WTC11 (cell line): ENCODE results near the gene TMOD3. TPM values are rescaled to one million over a fixed set of nuclear protein-coding genes. Genes with fewer than 3 reads are reported as not detected.

ENCODE experiments used
- ATAC-seq: fragments of 200-7000 bp; cut with Tn5 transposase; 2 replicates; pipeline ENCODE4 v1.10.0; 2021; ENCODE audit warnings: mild to moderate bottlenecking, moderate library complexity
- CTCF ChIA-PET: fragments of 300-600 bp; sonication (Branson Sonifier 250); formaldehyde crosslinking; loops from one replicate; lab custom pipeline; 2021; ENCODE audit warnings: antibody characterized with exemption; lab: Charles Lee
- POLR2A ChIA-PET: fragments of 350-600 bp; sonication (Branson Sonifier 250); formaldehyde crosslinking; loops from one replicate; lab custom pipeline; 2021; ENCODE audit warnings: antibody characterized with exemption; lab: Charles Lee
- DNase-seq: peaks from one replicate; pipeline ENCODE4 v3.0.0; 2021; ENCODE audit warnings: low spot score
- H3K27ac Mint-ChIP-seq: 2 replicates; pipeline ENCODE4 v1.8.0; 2021; ENCODE audit warnings: mixed read lengths
- H3K27me3 Mint-ChIP-seq: 2 replicates; pipeline ENCODE4 v1.8.0; 2021; ENCODE audit warnings: low read depth, mild to moderate bottlenecking, moderate library complexity, mixed read lengths
- H3K36me3 Mint-ChIP-seq: 2 replicates; pipeline ENCODE4 v1.8.0; 2021; ENCODE audit warnings: mixed read lengths
- H3K4me1 Mint-ChIP-seq: 2 replicates; pipeline ENCODE4 v1.8.0; 2022; ENCODE audit warnings: mixed read lengths
- H3K4me3 Mint-ChIP-seq: 2 replicates; pipeline ENCODE4 v1.8.0; 2021; ENCODE audit warnings: mild to moderate bottlenecking, moderate library complexity, mixed read lengths
- H3K9me3 Mint-ChIP-seq: 2 replicates; pipeline ENCODE4 v1.8.0; 2021; ENCODE audit warnings: mixed read lengths
- CREM ChIP-seq: sonication (generic); formaldehyde crosslinking; IDR thresholded peaks from 2 replicates; pipeline ENCODE4 v1.8.1; 2022; ENCODE audit warnings: mild to moderate bottlenecking, missing genetic modification reagents, moderate library complexity
- E2F5 ChIP-seq: sonication (generic); formaldehyde crosslinking; IDR thresholded peaks from 2 replicates; pipeline ENCODE4 v1.8.1; 2022; ENCODE audit warnings: mild to moderate bottlenecking, moderate library complexity, missing genetic modification reagents
- EMX1 ChIP-seq: fragments of 250-450 bp; sonication (Bioruptor Pico); IDR thresholded peaks from 2 replicates; pipeline ENCODE4 v1.8.0; 2021; ENCODE audit warnings: mild to moderate bottlenecking
- FOXJ3 ChIP-seq: sonication (generic); formaldehyde crosslinking; IDR thresholded peaks from 2 replicates; pipeline ENCODE4 v1.9.0; 2021; ENCODE audit warnings: missing genetic modification reagents, mild to moderate bottlenecking, borderline replicate concordance
- FOXP1 ChIP-seq: sonication (generic); formaldehyde crosslinking; IDR thresholded peaks from 2 replicates; pipeline ENCODE4 v1.8.0; 2022; ENCODE audit warnings: missing genetic modification reagents, mild to moderate bottlenecking, moderate library complexity, borderline replicate concordance
- KAT7 ChIP-seq: sonication (generic); formaldehyde crosslinking; IDR thresholded peaks from 2 replicates; pipeline ENCODE4 v1.8.1; 2023; ENCODE audit warnings: missing genetic modification reagents, mild to moderate bottlenecking, borderline replicate concordance
- MYBL2 ChIP-seq: sonication (generic); formaldehyde crosslinking; IDR thresholded peaks from 2 replicates; pipeline ENCODE4 v1.8.1; 2023; ENCODE audit warnings: mild to moderate bottlenecking, moderate library complexity, missing genetic modification reagents
- NR1H2 ChIP-seq: sonication (generic); formaldehyde crosslinking; IDR thresholded peaks from 2 replicates; pipeline ENCODE4 v1.9.0; 2021; ENCODE audit warnings: mild to moderate bottlenecking, moderate library complexity, missing genetic modification reagents
- NR3C1 ChIP-seq: sonication (generic); formaldehyde crosslinking; conservative IDR thresholded peaks from 2 replicates; pipeline ENCODE4 v1.8.1; 2023; ENCODE audit warnings: low read depth, mild to moderate bottlenecking, missing genetic modification reagents
- TEAD4 ChIP-seq: sonication (generic); formaldehyde crosslinking; IDR thresholded peaks from 2 replicates; pipeline ENCODE4 v1.8.0; 2022; ENCODE audit warnings: mild to moderate bottlenecking, missing genetic modification reagents
- ZNF263 ChIP-seq: sonication (generic); formaldehyde crosslinking; IDR thresholded peaks from 2 replicates; pipeline ENCODE4 v1.8.1; 2022; ENCODE audit warnings: low read depth, mild to moderate bottlenecking, moderate library complexity, missing genetic modification reagents
- ZNF396 ChIP-seq: fragments of 250-450 bp; sonication (Bioruptor Pico); IDR thresholded peaks from 2 replicates; pipeline ENCODE4 v1.8.0; 2021; ENCODE audit warnings: mild to moderate bottlenecking, moderate library complexity, borderline replicate concordance
- ZSCAN18 ChIP-seq: fragments of 250-450 bp; sonication (Bioruptor Pico); IDR thresholded peaks from 2 replicates; pipeline ENCODE4 v2.1.2; 2022; ENCODE audit warnings: mild to moderate bottlenecking, moderate library complexity
- total RNA-seq: library from RNA; stranded (reverse); gene quantifications from 3 replicates; pipeline ENCODE4 v1.2.3, GENCODE V29; 2021
- TF ChIP-seq, protein P1 (sequence below): fragments of 250-450 bp; sonication (Bioruptor Pico); IDR thresholded peaks from 2 replicates; pipeline ENCODE4 v1.9.0; 2021; ENCODE audit warnings: mild to moderate bottlenecking
- TF ChIP-seq, protein P2 (sequence below): sonication (generic); formaldehyde crosslinking; IDR thresholded peaks from 2 replicates; pipeline ENCODE4 v1.8.0; 2022; ENCODE audit warnings: mild to moderate bottlenecking, missing genetic modification reagents
- TF ChIP-seq, protein P3 (sequence below): fragments of 250-450 bp; sonication (Bioruptor Pico); conservative IDR thresholded peaks from 2 replicates; pipeline ENCODE4 v1.9.0; 2021; ENCODE audit warnings: mild to moderate bottlenecking
- TF ChIP-seq, protein P4 (sequence below): fragments of 250-450 bp; sonication (Bioruptor Pico); IDR thresholded peaks from 2 replicates; pipeline ENCODE4 v1.9.0; 2021; ENCODE audit warnings: mild to moderate bottlenecking, borderline replicate concordance

TMOD3 gene
- total RNA-seq, 1 experiment from 2014 or later, result 40.6 TPM

- no peaks in the 10 kb centered on the region for H3K27me3 Mint-ChIP-seq
- H3K4me3 Mint-ChIP-seq, result peak overlapping the region; percentile 94
- TF ChIP-seq E2F5, result no peak
- TF ChIP-seq NR1H2 (CRISPR knock-in tag), result no peak
- TF ChIP-seq KAT7 (CRISPR knock-in tag), result no peak
- TF ChIP-seq EMX1 (CRISPR knock-in tag), result no peak
- TF ChIP-seq CREM (CRISPR knock-in tag), result no peak
- no peak for TF ChIP-seq FOXJ3 (CRISPR knock-in tag)
- TF ChIP-seq TEAD4 (CRISPR knock-in tag), result no peak
- no peak for TF ChIP-seq ZSCAN18 (CRISPR knock-in tag)
- no peak for TF ChIP-seq ZNF396 (CRISPR knock-in tag)
- TF ChIP-seq, protein P1, sequence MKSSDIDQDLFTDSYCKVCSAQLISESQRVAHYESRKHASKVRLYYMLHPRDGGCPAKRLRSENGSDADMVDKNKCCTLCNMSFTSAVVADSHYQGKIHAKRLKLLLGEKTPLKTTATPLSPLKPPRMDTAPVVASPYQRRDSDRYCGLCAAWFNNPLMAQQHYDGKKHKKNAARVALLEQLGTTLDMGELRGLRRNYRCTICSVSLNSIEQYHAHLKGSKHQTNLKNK (CRISPR knock-in tag), result no peak
- TF ChIP-seq, protein P2, sequence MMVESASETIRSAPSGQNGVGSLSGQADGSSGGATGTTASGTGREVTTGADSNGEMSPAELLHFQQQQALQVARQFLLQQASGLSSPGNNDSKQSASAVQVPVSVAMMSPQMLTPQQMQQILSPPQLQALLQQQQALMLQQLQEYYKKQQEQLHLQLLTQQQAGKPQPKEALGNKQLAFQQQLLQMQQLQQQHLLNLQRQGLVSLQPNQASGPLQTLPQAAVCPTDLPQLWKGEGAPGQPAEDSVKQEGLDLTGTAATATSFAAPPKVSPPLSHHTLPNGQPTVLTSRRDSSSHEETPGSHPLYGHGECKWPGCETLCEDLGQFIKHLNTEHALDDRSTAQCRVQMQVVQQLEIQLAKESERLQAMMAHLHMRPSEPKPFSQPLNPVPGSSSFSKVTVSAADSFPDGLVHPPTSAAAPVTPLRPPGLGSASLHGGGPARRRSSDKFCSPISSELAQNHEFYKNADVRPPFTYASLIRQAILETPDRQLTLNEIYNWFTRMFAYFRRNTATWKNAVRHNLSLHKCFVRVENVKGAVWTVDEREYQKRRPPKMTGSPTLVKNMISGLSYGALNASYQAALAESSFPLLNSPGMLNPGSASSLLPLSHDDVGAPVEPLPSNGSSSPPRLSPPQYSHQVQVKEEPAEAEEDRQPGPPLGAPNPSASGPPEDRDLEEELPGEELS (CRISPR knock-in tag), result no peak
- TF ChIP-seq, protein P3, sequence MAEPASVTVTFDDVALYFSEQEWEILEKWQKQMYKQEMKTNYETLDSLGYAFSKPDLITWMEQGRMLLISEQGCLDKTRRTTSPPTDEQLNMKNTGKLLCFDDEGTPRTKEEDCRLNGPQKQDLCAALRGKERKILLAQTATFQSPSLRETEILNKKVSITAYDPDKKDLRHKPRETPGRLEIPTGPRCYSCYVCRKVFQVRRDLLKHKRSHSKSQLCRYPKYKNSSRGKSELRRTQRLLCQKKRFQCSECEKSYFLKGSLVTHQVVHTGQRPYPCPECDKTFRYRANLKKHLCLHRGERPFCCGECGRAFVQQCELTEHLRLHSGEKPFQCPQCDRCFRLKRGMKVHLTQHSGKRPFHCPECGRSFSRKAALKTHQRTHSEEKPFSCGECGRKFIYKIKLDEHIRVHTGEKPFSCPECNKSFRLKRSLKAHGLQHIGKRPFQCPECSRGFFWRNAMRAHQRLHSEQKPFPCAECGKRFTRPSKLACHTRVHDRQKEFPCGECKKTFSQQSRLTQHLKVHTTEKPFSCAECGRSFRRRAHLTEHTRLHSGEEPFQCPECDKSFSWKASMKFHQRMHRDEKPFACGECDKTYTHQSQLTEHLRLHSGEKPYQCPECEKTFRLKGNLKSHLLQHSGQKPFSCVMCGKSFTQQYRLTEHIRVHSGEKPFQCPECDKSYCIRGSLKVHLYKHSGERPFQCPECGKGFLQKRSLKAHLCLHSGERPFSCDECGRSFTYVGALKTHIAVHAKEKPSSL (CRISPR knock-in tag), result no peak
- TF ChIP-seq, protein P4, sequence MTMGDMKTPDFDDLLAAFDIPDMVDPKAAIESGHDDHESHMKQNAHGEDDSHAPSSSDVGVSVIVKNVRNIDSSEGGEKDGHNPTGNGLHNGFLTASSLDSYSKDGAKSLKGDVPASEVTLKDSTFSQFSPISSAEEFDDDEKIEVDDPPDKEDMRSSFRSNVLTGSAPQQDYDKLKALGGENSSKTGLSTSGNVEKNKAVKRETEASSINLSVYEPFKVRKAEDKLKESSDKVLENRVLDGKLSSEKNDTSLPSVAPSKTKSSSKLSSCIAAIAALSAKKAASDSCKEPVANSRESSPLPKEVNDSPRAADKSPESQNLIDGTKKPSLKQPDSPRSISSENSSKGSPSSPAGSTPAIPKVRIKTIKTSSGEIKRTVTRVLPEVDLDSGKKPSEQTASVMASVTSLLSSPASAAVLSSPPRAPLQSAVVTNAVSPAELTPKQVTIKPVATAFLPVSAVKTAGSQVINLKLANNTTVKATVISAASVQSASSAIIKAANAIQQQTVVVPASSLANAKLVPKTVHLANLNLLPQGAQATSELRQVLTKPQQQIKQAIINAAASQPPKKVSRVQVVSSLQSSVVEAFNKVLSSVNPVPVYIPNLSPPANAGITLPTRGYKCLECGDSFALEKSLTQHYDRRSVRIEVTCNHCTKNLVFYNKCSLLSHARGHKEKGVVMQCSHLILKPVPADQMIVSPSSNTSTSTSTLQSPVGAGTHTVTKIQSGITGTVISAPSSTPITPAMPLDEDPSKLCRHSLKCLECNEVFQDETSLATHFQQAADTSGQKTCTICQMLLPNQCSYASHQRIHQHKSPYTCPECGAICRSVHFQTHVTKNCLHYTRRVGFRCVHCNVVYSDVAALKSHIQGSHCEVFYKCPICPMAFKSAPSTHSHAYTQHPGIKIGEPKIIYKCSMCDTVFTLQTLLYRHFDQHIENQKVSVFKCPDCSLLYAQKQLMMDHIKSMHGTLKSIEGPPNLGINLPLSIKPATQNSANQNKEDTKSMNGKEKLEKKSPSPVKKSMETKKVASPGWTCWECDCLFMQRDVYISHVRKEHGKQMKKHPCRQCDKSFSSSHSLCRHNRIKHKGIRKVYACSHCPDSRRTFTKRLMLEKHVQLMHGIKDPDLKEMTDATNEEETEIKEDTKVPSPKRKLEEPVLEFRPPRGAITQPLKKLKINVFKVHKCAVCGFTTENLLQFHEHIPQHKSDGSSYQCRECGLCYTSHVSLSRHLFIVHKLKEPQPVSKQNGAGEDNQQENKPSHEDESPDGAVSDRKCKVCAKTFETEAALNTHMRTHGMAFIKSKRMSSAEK (CRISPR knock-in tag), result no peak
- no peak for TF ChIP-seq FOXP1 (CRISPR knock-in tag)
- TF ChIP-seq MYBL2 (CRISPR knock-in tag), result no peak
- TF ChIP-seq ZNF263 (CRISPR knock-in tag), result no peak
- no peak for TF ChIP-seq NR3C1
- TF ChIP-seq, all 79 proteins: peak for 0
- DNase-seq (no peak), ATAC-seq (no peak)
- ChIA-PET POLR2A (interaction anchor here (1.0 kb wide), 1 partner anchor 10 kb away, joined by 5 read pairs; no protein-coding TSS in a partner anchor), CTCF (interaction anchor here (1.0 to 1.7 kb wide), 5 partner anchors 52 to 399 kb away, joined by 3 to 9 read pairs (median 4); no protein-coding TSS in a partner anchor)
- no peak overlapping the region for H3K27ac Mint-ChIP-seq
- peaks cover 17% of the 10 kb centered on the region for H3K4me1 Mint-ChIP-seq
- H3K36me3 Mint-ChIP-seq, result no peaks in the 10 kb centered on the region
- no peaks in the 10 kb centered on the region for H3K9me3 Mint-ChIP-seq
Observed at GRCh38 chr15:51828621-51829375, 655 bp upstream of the TMOD3 start.
